ENCODE measurements around the gene MTMR12. TPM values are rescaled to one million over a fixed set of nuclear protein-coding genes. Genes with fewer than 3 reads are reported as not detected.

The MTMR12 gene
- total and polyA plus RNA-seq, 10 of the 15 experiments (the other 5 are each of a cell fraction or from before 2014, with no cell fraction given), result 5.0 to 22.9 (median 16.3) TPM

DNA sequence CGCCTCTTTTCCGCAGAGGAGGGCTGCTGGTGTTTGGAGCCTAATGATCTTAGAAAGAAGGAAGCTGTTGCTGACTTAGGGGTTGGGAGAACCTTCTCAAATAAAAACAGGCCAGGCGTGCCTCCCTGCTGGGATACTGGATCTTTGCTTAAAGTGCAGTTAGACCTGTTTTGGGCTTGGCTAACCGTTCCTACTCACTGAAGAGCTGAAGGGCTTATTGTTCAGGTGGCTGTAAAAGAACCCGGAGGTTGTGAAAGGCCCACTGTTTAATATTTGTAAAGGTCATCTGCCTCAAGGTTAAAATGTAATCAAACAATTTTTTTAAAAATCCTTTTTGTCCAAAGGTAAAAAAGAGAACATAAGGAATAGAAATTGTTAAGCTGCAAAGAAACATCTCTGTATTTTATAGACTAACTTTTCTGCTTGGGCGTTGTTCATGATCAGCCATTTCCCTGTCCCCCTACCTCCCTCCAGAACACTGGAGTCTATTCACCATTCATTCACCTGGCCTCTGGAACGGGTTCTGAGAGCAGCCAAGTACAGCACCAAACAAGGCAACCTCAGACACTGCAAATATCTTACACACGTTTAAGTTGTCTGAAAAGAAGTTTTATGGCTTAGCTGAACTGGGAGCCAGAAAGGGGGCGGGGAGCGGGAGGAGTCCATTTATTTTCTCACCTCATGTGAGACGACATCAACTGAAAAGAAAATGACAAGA is 18.6 kb upstream of the MTMR12 start:
- 0 out of 2 replicates have a peak, but pooled peaks cover 4% of the 10 kb centered on the region for H3K4me1 ChIP-seq (ENCODE audit: control insufficient read depth, insufficient read depth, low read length)
- no peaks in the 10 kb centered on the region for H3K27me3 ChIP-seq (replicated peaks in 1 of 2; ENCODE audit: control insufficient read depth in 2 of 2, insufficient read depth in 2 of 2, low read length in 1 of 2)
- BruUV-seq (replicated peaks), result no TSS peak
- no peaks in the 10 kb centered on the region for H4K20me1 ChIP-seq (ENCODE audit: control insufficient read depth, insufficient read depth)
- no peaks in the 10 kb centered on the region for H3K36me3 ChIP-seq (ENCODE audit: control insufficient read depth in 2 of 2, insufficient read depth in 2 of 2, low read length in 1 of 2)
- intact Hi-C loops (cut with micrococcal nuclease; ENCODE audit: unreplicated experiment) (no loop called here), in situ Hi-C loops (cut with MboI) (no loop called here)
- 47% methylated on average over 11 of the region's 11 CpGs for WGBS (ENCODE audit: insufficient coverage, insufficient replicate concordance, low lambda C conversion rate, missing lambda C conversion rate)
- POLR2A ChIA-PET, result interaction anchor here (2.5 kb wide), 1 partner anchor 99 kb away, joined by 6 read pairs; no protein-coding TSS in a partner anchor
- H3K9ac ChIP-seq (ENCODE audit: control insufficient read depth, insufficient read depth, low read length), result no peak overlapping the region
- no peaks in the 10 kb centered on the region for H3K9me3 ChIP-seq (replicated peaks; ENCODE audit: control insufficient read depth, insufficient read depth, low read length)
- no peak overlapping the region for H3K4me2 ChIP-seq (ENCODE audit: control insufficient read depth, insufficient read depth)
- CTCF ChIA-PET, result interaction anchor here (0.5 to 10.9 kb wide), 10 partner anchors 8 to 282 kb away, joined by 3 to 339 read pairs (median 8); no protein-coding TSS in a partner anchor
- H3K79me2 ChIP-seq (ENCODE audit: control insufficient read depth, insufficient read depth, low read length), result no peaks in the 10 kb centered on the region
- H3K4me3 ChIP-seq, result no peak overlapping the region
- H3K27ac ChIP-seq (ENCODE audit: control insufficient read depth, insufficient read depth), result no peak overlapping the region
- H2AFZ ChIP-seq (ENCODE audit: control insufficient read depth, low read depth, low read length), result no peak overlapping the region
- ATAC-seq (no peak), FAIRE-seq (no peak), DNase-seq (ENCODE audit: low read depth, low spot score) (no peak)
- TF ChIP-seq MTA2 (IDR thresholded peaks at IDR 0.05; ENCODE audit: low read depth), result no peak
- TF ChIP-seq, protein P1, sequence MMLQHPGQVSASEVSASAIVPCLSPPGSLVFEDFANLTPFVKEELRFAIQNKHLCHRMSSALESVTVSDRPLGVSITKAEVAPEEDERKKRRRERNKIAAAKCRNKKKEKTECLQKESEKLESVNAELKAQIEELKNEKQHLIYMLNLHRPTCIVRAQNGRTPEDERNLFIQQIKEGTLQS (IDR thresholded peaks at IDR 0.05; ENCODE audit: borderline replicate concordance, extremely low read depth, low read depth, low read length), result no peak
- SMC1A ChIA-PET (ENCODE audit: uncharacterized antibody, unreplicated experiment), result interaction anchor here (0.7 to 5.6 kb wide), 11 partner anchors 9 to 282 kb away, joined by 3 to 153 read pairs (median 4); no protein-coding TSS in a partner anchor
- RAD21 ChIA-PET (ENCODE audit: unreplicated experiment), result interaction anchor here (6.2 kb wide), 1 partner anchor 99 kb away, joined by 172 read pairs; no protein-coding TSS in a partner anchor
